Gastroesophageal sphincter (tissue), 3 donors: ENCODE measurements around the gene ARL13B.

Experiments used
- CTCF ChIP-seq, 4 experiments: fragments of 200-600 bp in 2 of 4; fragments of 450-650 bp in 2 of 4; sonication (generic) in 1 of 4; IDR thresholded peaks; one replicate each; pipeline ENCODE4 v1.5.1; 2017 to 2019; ENCODE audit warnings: antibody characterized with exemption in 4 of 4, mild to moderate bottlenecking in 2 of 4, moderate library complexity in 2 of 4
- EP300 ChIP-seq: sonication (generic); formaldehyde crosslinking; IDR thresholded peaks from one replicate; pipeline ENCODE4 v1.6.1; 2017; ENCODE audit warnings: antibody characterized with exemption, mild to moderate bottlenecking
- POLR2A ChIP-seq, 2 donors: fragments of 450-650 bp; IDR thresholded peaks; one replicate each; pipeline ENCODE4 v1.6.1; 2017; ENCODE audit warnings: antibody characterized with exemption in 2 of 2, mild to moderate bottlenecking in 2 of 2, moderate library complexity in 1 of 2
- POLR2AphosphoS5 ChIP-seq: sonication (generic); formaldehyde crosslinking; IDR thresholded peaks from one replicate; pipeline ENCODE4 v1.6.1; 2017; ENCODE audit warnings: antibody characterized with exemption

GRCh38 chr3:94012185-94012584 lies 32.2 kb downstream of the ARL13B start:
- TF ChIP-seq CTCF (IDR thresholded peaks at IDR 0.05) (no peak), POLR2AphosphoS5 (no peak), POLR2A (IDR thresholded peaks at IDR 0.05) (no peak), EP300 (no peak)
